ENCODE measurements around the gene USH2A.

GRCh38 chr1:216205176-216205575 lies 218.1 kb downstream of the USH2A start:
- no peak for TF ChIP-seq CTCF (IDR thresholded peaks at IDR 0.05 in 2 of 3, conservative IDR thresholded peaks at IDR 0.05 in 1 of 3; ENCODE audit: borderline replicate concordance in 1 of 3, insufficient read depth in 1 of 3, low read depth in 2 of 3, low read length in 2 of 3)
- no peak for TF ChIP-seq POLR2AphosphoS5 (IDR thresholded peaks at IDR 0.05; ENCODE audit: low read depth, low read length)
- TF ChIP-seq, protein P1, sequence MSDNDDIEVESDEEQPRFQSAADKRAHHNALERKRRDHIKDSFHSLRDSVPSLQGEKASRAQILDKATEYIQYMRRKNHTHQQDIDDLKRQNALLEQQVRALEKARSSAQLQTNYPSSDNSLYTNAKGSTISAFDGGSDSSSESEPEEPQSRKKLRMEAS (IDR thresholded peaks at IDR 0.05), result no peak
- TF ChIP-seq EZH2 (IDR thresholded peaks at IDR 0.05), result no peak

Measured in HCT116 (cell line).